ACC112 (cell line): ENCODE measurements around the gene PFKFB4.

Source experiments
- H2AFZ ChIP-seq: fragments of 200-600 bp; sonication (generic); one replicate; pipeline ENCODE4 v1.6.0; 2017; ENCODE audit warnings: antibody characterized with exemption, low read length; ENCODE audit not compliant: unreplicated experiment
- H3K27ac ChIP-seq: fragments of 200-600 bp; sonication (generic); 2 replicates; pipeline ENCODE4 v1.5.1; 2014; ENCODE audit warnings: low read depth, mild to moderate bottlenecking, antibody characterized with exemption, low read length, moderate library complexity
- H3K27me3 ChIP-seq: fragments of 200-600 bp; sonication (generic); 2 replicates; pipeline ENCODE4 v1.6.1; 2014; ENCODE audit warnings: mild to moderate bottlenecking, antibody characterized with exemption, low read length, moderate library complexity, mixed read lengths; ENCODE audit not compliant: insufficient read depth
- H3K36me3 ChIP-seq: fragments of 200-600 bp; sonication (generic); 2 replicates; pipeline ENCODE4 v1.6.1; 2016; ENCODE audit warnings: mild to moderate bottlenecking, antibody characterized with exemption, low read length, moderate library complexity, mixed read lengths; ENCODE audit not compliant: insufficient read depth
- H3K4me1 ChIP-seq: fragments of 200-600 bp; sonication (generic); one replicate; pipeline ENCODE4 v1.6.1; 2016; ENCODE audit warnings: low read length, mixed read lengths; ENCODE audit not compliant: insufficient read depth, unreplicated experiment, control insufficient read depth
- H3K4me3 ChIP-seq: fragments of 200-600 bp; sonication (generic); 2 replicates; pipeline ENCODE4 v1.5.1; 2014; ENCODE audit warnings: mild to moderate bottlenecking, low read depth, low read length
- H3K79me2 ChIP-seq: fragments of 200-600 bp; sonication (generic); one replicate; pipeline ENCODE4 v1.6.0; 2016; ENCODE audit warnings: low read length; ENCODE audit not compliant: control insufficient read depth, unreplicated experiment, insufficient read depth

The PFKFB4 gene

GRCh38 chr3:48473617-48473952 is 83.0 kb downstream of the PFKFB4 start:
- H2AFZ ChIP-seq: peak overlapping the region; percentile 10
- H3K79me2 ChIP-seq: peaks cover 43% of the 10 kb centered on the region
- H3K4me1 ChIP-seq: peaks cover 32% of the 10 kb centered on the region
- H3K27ac ChIP-seq: peak overlapping the region; percentile 99
- H3K36me3 ChIP-seq: no peaks in the 10 kb centered on the region
- peak overlapping the region; percentile 20; the same call in 1 of the 2 replicates for H3K4me3 ChIP-seq
- H3K27me3 ChIP-seq: no peaks in the 10 kb centered on the region

DNA sequence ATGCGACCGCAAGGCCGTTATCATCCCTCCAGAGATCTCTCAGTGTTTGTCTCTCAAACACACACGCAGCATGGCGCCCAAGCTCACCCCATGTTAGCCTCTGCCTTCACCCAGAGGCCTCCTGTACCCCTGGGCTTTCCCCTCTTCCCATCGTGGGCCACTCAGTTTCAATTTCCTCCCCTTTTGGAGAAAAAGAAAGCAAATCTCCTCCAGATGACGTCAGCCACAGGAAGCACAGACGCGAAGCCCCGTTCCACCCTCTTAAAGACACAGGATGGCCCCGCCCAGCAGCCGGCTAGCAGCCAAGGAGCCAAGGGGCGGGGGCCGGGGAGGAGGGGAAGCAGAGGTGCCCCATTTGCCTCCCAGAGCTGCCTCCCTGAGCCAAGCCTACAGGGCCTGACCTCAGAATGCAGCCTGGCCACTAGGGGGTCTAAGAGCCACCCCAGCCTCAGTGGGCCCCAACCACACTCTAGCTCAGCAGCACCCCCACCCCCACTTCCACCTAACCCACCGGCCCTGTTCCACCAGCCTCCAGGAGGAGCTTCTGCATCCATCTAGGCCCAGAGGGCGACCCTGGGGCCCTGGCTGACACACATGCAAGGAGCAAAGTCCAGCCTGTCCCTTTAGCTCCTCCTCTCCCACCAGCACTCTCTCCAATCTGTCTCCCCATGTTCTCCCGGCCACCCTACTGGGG is 83.5 kb downstream of the PFKFB4 start:
- Histone ChIP-seq H3K27ac (peak overlapping the region; percentile 99), H2AFZ (peak overlapping the region; percentile 10), H3K79me2 (peaks cover 48% of the 10 kb centered on the region), H3K4me1 (peaks cover 37% of the 10 kb centered on the region), H3K27me3 (no peaks in the 10 kb centered on the region), H3K4me3 (peak overlapping the region; percentile 91), H3K36me3 (no peaks in the 10 kb centered on the region)

GRCh38 chr3:48472673-48472922 is 84.0 kb downstream of the PFKFB4 start:
- Histone ChIP-seq H3K4me1 (peaks cover 42% of the 10 kb centered on the region), H3K36me3 (no peaks in the 10 kb centered on the region), H2AFZ (no peak overlapping the region), H3K27ac (peak overlapping the region; percentile 99), H3K79me2 (peaks cover 53% of the 10 kb centered on the region), H3K4me3 (peak overlapping the region; percentile 91), H3K27me3 (no peaks in the 10 kb centered on the region)

GRCh38 chr3:48470286-48470685 is 86.3 kb downstream of the PFKFB4 start:
- H2AFZ ChIP-seq: no peak overlapping the region
- no peak overlapping the region for H3K27ac ChIP-seq
- no peaks in the 10 kb centered on the region; the same call in 1 of the 2 replicates for H3K36me3 ChIP-seq
- H3K4me3 ChIP-seq: peak overlapping the region; percentile 29; the same call in 1 of the 2 replicates
- peaks cover 56% of the 10 kb centered on the region for H3K4me1 ChIP-seq
- no peaks in the 10 kb centered on the region for H3K27me3 ChIP-seq
- H3K79me2 ChIP-seq: peaks cover 67% of the 10 kb centered on the region

DNA sequence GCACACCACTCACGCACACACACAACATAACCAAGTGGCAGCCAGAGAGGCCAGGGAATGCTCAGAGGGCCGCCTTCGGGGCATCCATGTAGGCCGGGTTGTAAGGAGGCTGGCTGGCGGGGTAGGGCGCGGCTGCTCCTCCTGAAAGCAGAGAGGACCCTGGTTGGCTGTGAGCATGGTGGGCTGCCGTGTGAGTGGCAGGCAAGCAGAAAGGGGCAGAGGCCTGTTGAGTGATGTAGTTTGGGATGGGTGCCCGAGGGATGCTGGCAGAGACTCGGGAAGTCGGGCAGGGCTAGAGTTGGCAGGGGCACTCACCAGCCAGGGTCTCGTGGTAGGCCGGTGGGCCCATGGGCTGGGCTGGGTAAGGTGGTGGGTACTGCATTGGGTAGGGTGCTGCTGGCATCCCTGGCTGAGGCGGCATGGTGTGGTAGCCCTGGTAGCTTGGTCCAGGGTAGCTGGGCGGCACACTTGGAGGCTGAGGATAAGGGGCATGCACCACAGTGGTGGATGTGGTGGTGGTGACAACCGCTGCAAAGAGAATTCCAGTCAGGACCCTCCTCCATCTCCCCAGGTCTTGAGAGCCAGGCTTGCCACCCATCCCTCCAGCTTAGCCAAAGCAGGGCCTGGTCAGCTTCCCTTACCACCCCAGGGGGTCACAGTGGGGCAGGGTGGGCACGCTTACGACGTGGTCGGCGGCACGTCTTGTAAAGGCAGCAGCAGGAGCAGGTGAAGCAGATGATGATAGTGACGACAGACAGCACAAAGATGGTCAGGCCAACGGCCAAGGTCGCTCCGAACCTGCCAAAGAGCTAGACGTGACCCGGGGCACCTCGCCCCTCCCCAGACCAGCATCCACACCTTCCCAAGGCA is 87.3 kb downstream of the PFKFB4 start:
- Histone ChIP-seq H3K4me1 (peaks cover 61% of the 10 kb centered on the region), H3K36me3 (no peaks in the 10 kb centered on the region; the same call in 1 of the 2 replicates), H2AFZ (no peak overlapping the region), H3K27me3 (no peaks in the 10 kb centered on the region), H3K27ac (no peak overlapping the region), H3K4me3 (no peak overlapping the region), H3K79me2 (peaks cover 67% of the 10 kb centered on the region)

- H3K79me2 ChIP-seq: peaks cover 67% of the 10 kb centered on the region
- peak overlapping the region; percentile 84 for H3K4me3 ChIP-seq
- H2AFZ ChIP-seq: no peak overlapping the region
- peak overlapping the region; percentile 97 for H3K27ac ChIP-seq
- H3K4me1 ChIP-seq: peaks cover 58% of the 10 kb centered on the region
- no peaks in the 10 kb centered on the region; the same call in 1 of the 2 replicates for H3K36me3 ChIP-seq
- H3K27me3 ChIP-seq: no peaks in the 10 kb centered on the region
These were observed 88.3 kb downstream of the PFKFB4 start for GRCh38 chr3:48468329-48468731.
